SK-N-SH (cell line): ENCODE measurements around the gene SUFU. TPM values are rescaled to one million over a fixed set of nuclear protein-coding genes. Genes with fewer than 3 reads are reported as not detected.

ENCODE experiments used
- CTCF ChIA-PET: fragments of 300-600, 350-600 bp; formaldehyde crosslinking; extraction: SDS; loops from one replicate; lab custom pipeline; 2021; lab: Yijun Ruan, JAX
- POLR2A ChIA-PET: fragments of 350-600 bp; sonication (Branson Sonifier 250); formaldehyde crosslinking; extraction: SDS; loops from one replicate; lab custom pipeline; 2020; ENCODE audit warnings: antibody characterized with exemption, inconsistent platforms; lab: Yijun Ruan, JAX
- DNase-seq: peaks from one replicate; pipeline ENCODE4 v3.0.0; 2012
- H2AFZ ChIP-seq: fragments of 200-600 bp; sonication (generic); 2 replicates; pipeline ENCODE4 v1.8.1; 2016; ENCODE audit warnings: antibody characterized with exemption, mild to moderate bottlenecking, low read depth
- H3F3A ChIP-seq: fragments of 200-600 bp; sonication (generic); replicated peaks from 2 replicates; pipeline ENCODE3; 2016; ENCODE audit warnings: antibody characterized with exemption, mild to moderate bottlenecking; ENCODE audit not compliant: insufficient read depth
- H3K27ac ChIP-seq, 2 experiments: fragments of 200-500 bp in 1 of 2; fragments of 200-600 bp in 1 of 2; sonication (Bioruptor generic) in 1 of 2; sonication (generic), shearing (Covaris generic) in 1 of 2; 2 replicates each; pipeline versions ENCODE4 v1.5.1 to v1.6.1; 2014 to 2016; ENCODE audit warnings: low read depth in 2 of 2, inconsistent platforms in 1 of 2, low read length in 1 of 2, mild to moderate bottlenecking in 1 of 2, mixed read lengths in 1 of 2
- H3K27me3 ChIP-seq: fragments of 200-600 bp; sonication (generic), shearing (Covaris generic); 2 replicates; pipeline ENCODE4 v1.6.1; 2016; ENCODE audit warnings: mixed run types; ENCODE audit not compliant: insufficient read depth
- H3K36me3 ChIP-seq, 2 experiments: fragments of 200-500 bp in 1 of 2; fragments of 200-600 bp in 1 of 2; sonication (Bioruptor generic) in 1 of 2; sonication (generic) in 1 of 2; replicated peaks in 1 of 2; 2 replicates each; pipeline versions ENCODE3 to v1.5.1; 2014 to 2016; ENCODE audit warnings: low read length in 1 of 2, mild to moderate bottlenecking in 1 of 2; ENCODE audit not compliant: insufficient read depth in 2 of 2, control insufficient read depth in 1 of 2
- H3K4me1 ChIP-seq, 2 experiments: fragments of 200-500 bp in 1 of 2; fragments of 200-600 bp in 1 of 2; sonication (Bioruptor generic) in 1 of 2; sonication (generic), shearing (Covaris generic) in 1 of 2; 2 replicates each; pipeline versions ENCODE4 v1.5.1 to v1.6.1; 2014 to 2016; ENCODE audit warnings: low read depth in 1 of 2, low read length in 1 of 2, mixed run types in 1 of 2; ENCODE audit not compliant: insufficient read depth in 2 of 2, control insufficient read depth in 1 of 2
- H3K4me2 ChIP-seq: fragments of 200-600 bp; sonication (generic), shearing (Covaris generic); 2 replicates; pipeline ENCODE4 v1.6.1; 2017; ENCODE audit warnings: mixed run types
- H3K4me3 ChIP-seq, 2 experiments: fragments of 200-500 bp in 1 of 2; fragments of 200-600 bp in 1 of 2; sonication (Bioruptor generic) in 1 of 2; sonication (generic), shearing (Covaris generic) in 1 of 2; 2 replicates each; pipeline versions ENCODE4 v1.5.1 to v1.8.1; 2014 to 2016; ENCODE audit warnings: low read depth in 2 of 2, inconsistent platforms in 1 of 2, low read length in 1 of 2, mild to moderate bottlenecking in 1 of 2, mixed read lengths in 1 of 2, moderate library complexity in 1 of 2
- H3K79me2 ChIP-seq: fragments of 200-600 bp; sonication (generic); 2 replicates; pipeline ENCODE4 v1.8.1; 2017; ENCODE audit warnings: mild to moderate bottlenecking; ENCODE audit not compliant: insufficient read depth
- H3K9ac ChIP-seq: fragments of 200-600 bp; sonication (generic); 2 replicates; pipeline ENCODE4 v1.6.1; 2017; ENCODE audit warnings: mixed run types
- H3K9me2 ChIP-seq: fragments of 200-600 bp; sonication (generic); 2 replicates; pipeline ENCODE4 v1.6.1; 2017; ENCODE audit warnings: mixed run types
- H3K9me3 ChIP-seq: fragments of 200-600 bp; sonication (generic); 2 replicates; pipeline ENCODE4 v1.6.1; 2017; ENCODE audit warnings: mixed run types, mild to moderate bottlenecking, moderate library complexity
- H4K20me1 ChIP-seq: fragments of 200-600 bp; sonication (generic); 2 replicates; pipeline ENCODE4 v1.6.1; 2017; ENCODE audit warnings: mild to moderate bottlenecking, mixed run types; ENCODE audit not compliant: insufficient read depth
- CHD2 ChIP-seq: fragments of 150-350 bp; IDR thresholded peaks from 2 replicates; pipeline ENCODE4 v1.6.1; 2018; ENCODE audit warnings: low read length; ENCODE audit not compliant: partially characterized antibody
- CTCF ChIP-seq: fragments of 200-600 bp; sonication (generic); IDR thresholded peaks from 2 replicates; pipeline ENCODE4 v1.6.1; 2017; ENCODE audit warnings: antibody characterized with exemption, mild to moderate bottlenecking, moderate library complexity
- EZH2phosphoT487 ChIP-seq: fragments of 200-600 bp; sonication (generic); IDR thresholded peaks from 2 replicates; pipeline ENCODE4 v1.6.1; 2017; ENCODE audit warnings: low read depth, mixed run types, mild to moderate bottlenecking, antibody characterized with exemption, moderate library complexity, borderline replicate concordance
- FOXM1 ChIP-seq: IDR thresholded peaks from 2 replicates; pipeline ENCODE4 v1.4.0; 2012; ENCODE audit warnings: low read depth, mild to moderate bottlenecking
- GABPA ChIP-seq: IDR thresholded peaks from 2 replicates; pipeline ENCODE4 v1.4.0; 2012; ENCODE audit warnings: low read depth, mild to moderate bottlenecking
- IRF3 ChIP-seq: fragments of 150-350 bp; IDR thresholded peaks from 2 replicates; pipeline ENCODE4 v1.6.1; 2016; ENCODE audit warnings: mild to moderate bottlenecking, low read depth, low read length
- POLR2AphosphoS5 ChIP-seq: IDR thresholded peaks from 2 replicates; pipeline ENCODE4 v1.6.1; 2012; ENCODE audit warnings: low read depth, low read length
- SIN3A ChIP-seq: IDR thresholded peaks from 2 replicates; pipeline ENCODE4 v1.6.1; 2012; ENCODE audit warnings: low read depth, mild to moderate bottlenecking, low read length, moderate library complexity, borderline replicate concordance
- TAF1 ChIP-seq: IDR thresholded peaks from 2 replicates; pipeline ENCODE4 v1.6.1; 2012; ENCODE audit warnings: low read depth, mild to moderate bottlenecking, low read length, moderate library complexity, borderline replicate concordance
- TCF12 ChIP-seq: IDR thresholded peaks from 2 replicates; pipeline ENCODE4 v1.4.0; 2012
- TEAD4 ChIP-seq: IDR thresholded peaks from 2 replicates; pipeline ENCODE4 v1.4.0; 2012; ENCODE audit warnings: mild to moderate bottlenecking, borderline replicate concordance; ENCODE audit not compliant: insufficient read depth
- USF1 ChIP-seq: IDR thresholded peaks from 2 replicates; pipeline ENCODE4 v1.4.0; 2012; ENCODE audit warnings: low read depth, borderline replicate concordance
- WGBS: methylation state at CpG from one replicate; pipeline ENCODE4 v1.1.6; 2017; ENCODE audit warnings: low lambda C conversion rate; 5-methylcytosine and 5-hydroxymethylcytosine counted together
- polyA plus RNA-seq, 3 experiments: library from polyadenylated mRNA; depleted of rRNA; stranded (reverse); fragments of >200 nt; gene quantifications; 2 replicates each; pipeline ENCODE4 v1.2.3, GENCODE V29; 2012
- TF ChIP-seq, protein P1 (sequence below): IDR thresholded peaks from 2 replicates; pipeline ENCODE4 v1.4.0; 2012; ENCODE audit warnings: low read depth

Gene SUFU
- polyA plus RNA-seq, 1 of the 3 experiments (the other 2 are of a cell fraction): 5.7 TPM

GRCh38 chr10:102546606-102547320 lies 43.0 kb downstream of the SUFU start:
- POLR2A ChIA-PET: no interaction called here
- Histone ChIP-seq H3K27me3 (no peaks in the 10 kb centered on the region), H3K9me2 (no peaks in the 10 kb centered on the region), H3K9me3 (no peaks in the 10 kb centered on the region), H3K79me2 (peaks cover 5% of the 10 kb centered on the region; the same call in 1 of the 2 replicates), H3K36me3 (no peaks in the 10 kb centered on the region), H2AFZ (no peak overlapping the region), H3K9ac (no peak overlapping the region), H3K4me2 (peak overlapping the region; percentile 39; the same call in 1 of the 2 replicates), H3K27ac (peak overlapping the region in 1 of 2 experiments; percentile 5; a peak in 1 of 4 replicates), H4K20me1 (no peaks in the 10 kb centered on the region), H3K4me1 (peaks cover 4 to 11% of the 10 kb centered on the region in 2 experiments; a peak in 1 of 4 replicates), H3K4me3 (no peak overlapping the region), H3F3A (no peaks in the 10 kb centered on the region)
- 48% methylated on average over 9 of the region's 12 CpGs for WGBS
- peak; percentile 66 for DNase-seq
- CTCF ChIA-PET: interaction anchor here (0.8 kb wide), 1 partner anchor 32 kb away, joined by 3 read pairs; no protein-coding TSS in a partner anchor
- TF ChIP-seq GABPA: no peak
- peak; percentile 17 for TF ChIP-seq CHD2
- TF ChIP-seq TCF12: peak; percentile 84
- no peak for TF ChIP-seq CTCF
- TF ChIP-seq IRF3: no peak
- no peak for TF ChIP-seq USF1

GRCh38 chr10:102549549-102549948 lies 45.8 kb downstream of the SUFU start:
- H3K4me1 ChIP-seq: peaks cover 0 to 11% of the 10 kb centered on the region in 2 experiments; a peak in 1 of 4 replicates
- ChIA-PET POLR2A (no interaction called here), CTCF (no interaction called here)
- WGBS: 100% methylated on average over 1 of the region's 1 CpG
- no peak overlapping the region for H3K27ac ChIP-seq
- no peak overlapping the region for H3K9ac ChIP-seq
- no peak overlapping the region for H2AFZ ChIP-seq
- no peak for DNase-seq
- H3K27me3 ChIP-seq: no peaks in the 10 kb centered on the region
- no peak for TF ChIP-seq POLR2AphosphoS5
- no peak for TF ChIP-seq CTCF
- no peak for TF ChIP-seq CHD2
- TF ChIP-seq TCF12: no peak
- TF ChIP-seq TAF1: no peak
- no peak for TF ChIP-seq SIN3A
- no peak for TF ChIP-seq FOXM1
- no peak for TF ChIP-seq TEAD4
- TF ChIP-seq, protein P1, sequence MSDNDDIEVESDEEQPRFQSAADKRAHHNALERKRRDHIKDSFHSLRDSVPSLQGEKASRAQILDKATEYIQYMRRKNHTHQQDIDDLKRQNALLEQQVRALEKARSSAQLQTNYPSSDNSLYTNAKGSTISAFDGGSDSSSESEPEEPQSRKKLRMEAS: no peak
- no peak for TF ChIP-seq EZH2phosphoT487
- no peaks in the 10 kb centered on the region for H3K9me2 ChIP-seq
- peaks cover 7% of the 10 kb centered on the region for H3F3A ChIP-seq
- H3K9me3 ChIP-seq: no peaks in the 10 kb centered on the region
- H4K20me1 ChIP-seq: no peaks in the 10 kb centered on the region
- no peak overlapping the region for H3K4me2 ChIP-seq
- no peaks in the 10 kb centered on the region for H3K36me3 ChIP-seq
- H3K4me3 ChIP-seq: no peak overlapping the region
- H3K79me2 ChIP-seq: peaks cover 5% of the 10 kb centered on the region; the same call in 1 of the 2 replicates
